ENCODE data around the gene STXBP5.

The STXBP5 gene

GRCh38 chr6:147184379-147184778, 19.8 kb upstream of the STXBP5 start:
- H3K9me3 ChIP-seq (ENCODE audit: control insufficient read depth, low read length): no peaks in the 10 kb centered on the region
- H3K4me1 ChIP-seq (ENCODE audit: control insufficient read depth, insufficient read depth, low read length): no peaks in the 10 kb centered on the region
- no peaks in the 10 kb centered on the region for H3K27me3 ChIP-seq (ENCODE audit: control insufficient read depth, insufficient read depth, low read length)
- no peak overlapping the region for H3K4me3 ChIP-seq (ENCODE audit: low read length)
- H3K36me3 ChIP-seq (ENCODE audit: control insufficient read depth, insufficient read depth, low read length): no peaks in the 10 kb centered on the region
- no peak overlapping the region for H3K9ac ChIP-seq (ENCODE audit: low read length)

GRCh38 chr6:147185216-147185615, 19.0 kb upstream of the STXBP5 start:
- Histone ChIP-seq H3K4me1 (ENCODE audit: control insufficient read depth, insufficient read depth, low read length) (no peaks in the 10 kb centered on the region), H3K9me3 (ENCODE audit: control insufficient read depth, low read length) (no peaks in the 10 kb centered on the region), H3K4me3 (ENCODE audit: low read length) (no peak overlapping the region), H3K9ac (ENCODE audit: low read length) (no peak overlapping the region), H3K36me3 (ENCODE audit: control insufficient read depth, insufficient read depth, low read length) (no peaks in the 10 kb centered on the region), H3K27me3 (ENCODE audit: control insufficient read depth, insufficient read depth, low read length) (no peaks in the 10 kb centered on the region)

GRCh38 chr6:147190556-147190955, 13.7 kb upstream of the STXBP5 start:
- H3K4me1 ChIP-seq (ENCODE audit: control insufficient read depth, insufficient read depth, low read length): no peaks in the 10 kb centered on the region
- H3K9ac ChIP-seq (ENCODE audit: low read length): no peak overlapping the region

GRCh38 chr6:147192278-147192911, 11.8 kb upstream of the STXBP5 start:
- Histone ChIP-seq H3K36me3 (ENCODE audit: control insufficient read depth, insufficient read depth, low read length) (no peaks in the 10 kb centered on the region), H3K4me1 (ENCODE audit: control insufficient read depth, insufficient read depth, low read length) (no peaks in the 10 kb centered on the region), H3K9ac (ENCODE audit: low read length) (no peak overlapping the region), H3K9me3 (ENCODE audit: control insufficient read depth, low read length) (no peaks in the 10 kb centered on the region), H3K4me3 (ENCODE audit: low read length) (no peak overlapping the region), H3K27me3 (ENCODE audit: control insufficient read depth, insufficient read depth, low read length) (no peaks in the 10 kb centered on the region)

More at GRCh38 chr6:147190556-147190955, 13.7 kb upstream of the STXBP5 start:
- no peaks in the 10 kb centered on the region for H3K36me3 ChIP-seq (ENCODE audit: control insufficient read depth, insufficient read depth, low read length)
- H3K9me3 ChIP-seq (ENCODE audit: control insufficient read depth, low read length): no peaks in the 10 kb centered on the region
- no peak overlapping the region for H3K4me3 ChIP-seq (ENCODE audit: low read length)
- H3K27me3 ChIP-seq (ENCODE audit: control insufficient read depth, insufficient read depth, low read length): no peaks in the 10 kb centered on the region

GRCh38 chr6:147194652-147195411, 9.4 kb upstream of the STXBP5 start:
- Histone ChIP-seq H3K27me3 (ENCODE audit: control insufficient read depth, insufficient read depth, low read length) (no peaks in the 10 kb centered on the region), H3K4me1 (ENCODE audit: control insufficient read depth, insufficient read depth, low read length) (no peaks in the 10 kb centered on the region), H3K9me3 (ENCODE audit: control insufficient read depth, low read length) (no peaks in the 10 kb centered on the region)

GRCh38 chr6:147195510-147195909, 8.7 kb upstream of the STXBP5 start:
- H3K36me3 ChIP-seq (ENCODE audit: control insufficient read depth, insufficient read depth, low read length): no peaks in the 10 kb centered on the region
- no peaks in the 10 kb centered on the region for H3K9me3 ChIP-seq (ENCODE audit: control insufficient read depth, low read length)
- no peak overlapping the region for H3K4me3 ChIP-seq (ENCODE audit: low read length)
- H3K9ac ChIP-seq (ENCODE audit: low read length): no peak overlapping the region
- no peaks in the 10 kb centered on the region for H3K4me1 ChIP-seq (ENCODE audit: control insufficient read depth, insufficient read depth, low read length)
- no peaks in the 10 kb centered on the region for H3K27me3 ChIP-seq (ENCODE audit: control insufficient read depth, insufficient read depth, low read length)

More at GRCh38 chr6:147194652-147195411, 9.4 kb upstream of the STXBP5 start:
- Histone ChIP-seq H3K9ac (ENCODE audit: low read length) (no peak overlapping the region), H3K4me3 (ENCODE audit: low read length) (no peak overlapping the region), H3K36me3 (ENCODE audit: control insufficient read depth, insufficient read depth, low read length) (no peaks in the 10 kb centered on the region)

- Histone ChIP-seq H3K9ac (ENCODE audit: low read length) (no peak overlapping the region), H3K4me1 (ENCODE audit: control insufficient read depth, insufficient read depth, low read length) (no peaks in the 10 kb centered on the region), H3K27me3 (ENCODE audit: control insufficient read depth, insufficient read depth, low read length) (no peaks in the 10 kb centered on the region), H3K36me3 (ENCODE audit: control insufficient read depth, insufficient read depth, low read length) (no peaks in the 10 kb centered on the region), H3K9me3 (ENCODE audit: control insufficient read depth, low read length) (no peaks in the 10 kb centered on the region), H3K4me3 (ENCODE audit: low read length) (no peak overlapping the region)
Observed at GRCh38 chr6:147195987-147196386, 8.2 kb upstream of the STXBP5 start.

GRCh38 chr6:147200711-147201110, 3.5 kb upstream of the STXBP5 start:
- Histone ChIP-seq H3K9me3 (ENCODE audit: control insufficient read depth, low read length) (no peaks in the 10 kb centered on the region), H3K36me3 (ENCODE audit: control insufficient read depth, insufficient read depth, low read length) (no peaks in the 10 kb centered on the region), H3K4me1 (ENCODE audit: control insufficient read depth, insufficient read depth, low read length) (no peaks in the 10 kb centered on the region)

GRCh38 chr6:147201885-147202515, 2.2 kb upstream of the STXBP5 start:
- H3K9me3 ChIP-seq (ENCODE audit: control insufficient read depth, low read length): no peaks in the 10 kb centered on the region
- H3K36me3 ChIP-seq (ENCODE audit: control insufficient read depth, insufficient read depth, low read length): no peaks in the 10 kb centered on the region
- H3K4me3 ChIP-seq (ENCODE audit: low read length): peak overlapping the region; percentile 99
- peak overlapping the region; percentile 90 for H3K9ac ChIP-seq (ENCODE audit: low read length)
- H3K4me1 ChIP-seq (ENCODE audit: control insufficient read depth, insufficient read depth, low read length): no peaks in the 10 kb centered on the region
- H3K27me3 ChIP-seq (ENCODE audit: control insufficient read depth, insufficient read depth, low read length): no peaks in the 10 kb centered on the region

More at GRCh38 chr6:147200711-147201110, 3.5 kb upstream of the STXBP5 start:
- no peaks in the 10 kb centered on the region for H3K27me3 ChIP-seq (ENCODE audit: control insufficient read depth, insufficient read depth, low read length)
- H3K9ac ChIP-seq (ENCODE audit: low read length): no peak overlapping the region
- H3K4me3 ChIP-seq (ENCODE audit: low read length): no peak overlapping the region

- H3K27me3 ChIP-seq (ENCODE audit: control insufficient read depth, insufficient read depth, low read length): no peaks in the 10 kb centered on the region
- peak overlapping the region; percentile 99 for H3K4me3 ChIP-seq (ENCODE audit: low read length)
- no peaks in the 10 kb centered on the region for H3K36me3 ChIP-seq (ENCODE audit: control insufficient read depth, insufficient read depth, low read length)
- H3K9ac ChIP-seq (ENCODE audit: low read length): peak overlapping the region; percentile 90
- no peaks in the 10 kb centered on the region for H3K9me3 ChIP-seq (ENCODE audit: control insufficient read depth, low read length)
- no peaks in the 10 kb centered on the region for H3K4me1 ChIP-seq (ENCODE audit: control insufficient read depth, insufficient read depth, low read length)
Observed at GRCh38 chr6:147202516-147203310, 1.5 kb upstream of the STXBP5 start.

- Histone ChIP-seq H3K9ac (ENCODE audit: low read length) (peak overlapping the region; percentile 90), H3K9me3 (ENCODE audit: control insufficient read depth, low read length) (no peaks in the 10 kb centered on the region), H3K4me1 (ENCODE audit: control insufficient read depth, insufficient read depth, low read length) (no peaks in the 10 kb centered on the region), H3K36me3 (ENCODE audit: control insufficient read depth, insufficient read depth, low read length) (no peaks in the 10 kb centered on the region), H3K4me3 (ENCODE audit: low read length) (peak overlapping the region; percentile 99), H3K27me3 (ENCODE audit: control insufficient read depth, insufficient read depth, low read length) (no peaks in the 10 kb centered on the region)
Observed at GRCh38 chr6:147203311-147204059, 732 bp upstream of the STXBP5 start.
